AG04449 (cell line): Measurements from ENCODE around the gene MYO1A.

Source experiments
- CTCF ChIA-PET: fragments of 350-600 bp; formaldehyde crosslinking; extraction: SDS; loops from one replicate; lab custom pipeline; 2021; ENCODE audit warnings: antibody characterized with exemption; lab: Yijun Ruan, JAX
- POLR2A ChIA-PET: fragments of 400-600, 350-600 bp; formaldehyde crosslinking; extraction: SDS; loops from one replicate; lab custom pipeline; 2020; ENCODE audit warnings: antibody characterized with exemption, inconsistent platforms; lab: Yijun Ruan, JAX
- DNase-seq: peaks from one replicate; pipeline ENCODE4 v3.0.0-alpha.2; 2010; ENCODE audit warnings: low read depth, low spot score
- H3K4me3 ChIP-seq: 2 replicates; pipeline ENCODE4 v1.5.1; 2011; ENCODE audit warnings: low read depth, mild to moderate bottlenecking, control low read depth, low read length
- CTCF ChIP-seq: IDR thresholded peaks from one replicate; pipeline ENCODE4 v1.5.1; 2011; ENCODE audit warnings: mild to moderate bottlenecking, moderate library complexity, low read length, control low read depth, inconsistent platforms; ENCODE audit not compliant: insufficient read depth; ENCODE audit errors: missing control alignments

MYO1A gene

GRCh38 chr12:56991319-56992246, 58.3 kb downstream of the MYO1A start:
- TF ChIP-seq CTCF: no peak
- no peak overlapping the region for H3K4me3 ChIP-seq
- ChIA-PET CTCF (interaction anchor here (0.8 to 2.0 kb wide), 5 partner anchors 10 to 234 kb away, joined by 3 to 9 read pairs (median 6); partner anchors contain the start of gene HSD17B6), POLR2A (no interaction called here)
- no peak for DNase-seq

GRCh38 chr12:56990648-56991318, 59.1 kb downstream of the MYO1A start:
- no peak for DNase-seq
- POLR2A ChIA-PET: no interaction called here
- TF ChIP-seq CTCF: no peak
- CTCF ChIA-PET: interaction anchor here (0.8 to 2.0 kb wide), 5 partner anchors 11 to 233 kb away, joined by 3 to 9 read pairs (median 6); partner anchors contain the start of gene HSD17B6
- no peak overlapping the region for H3K4me3 ChIP-seq

GRCh38 chr12:56989861-56990610, 59.9 kb downstream of the MYO1A start:
- ChIA-PET CTCF (interaction anchor here (1.7 to 5.0 kb wide), 3 partner anchors 12 to 231 kb away, joined by 8 to 303 read pairs (median 92); partner anchors contain the start of genes HSD17B6, PRIM1 and ZBTB39), POLR2A (no interaction called here)
- no peak for TF ChIP-seq CTCF
- H3K4me3 ChIP-seq: no peak overlapping the region
- DNase-seq: no peak

GRCh38 chr12:56988207-56988739, 61.7 kb downstream of the MYO1A start:
- DNase-seq: no peak
- ChIA-PET CTCF (interaction anchor here (0.6 to 5.0 kb wide), 33 partner anchors 9 to 353 kb away, joined by 3 to 303 read pairs (median 4); partner anchors contain the start of genes HSD17B6, PRIM1 and ZBTB39), POLR2A (interaction anchor here (1.0 kb wide), 1 partner anchor 11 kb away, joined by 3 read pairs; no protein-coding TSS in a partner anchor)
- no peak overlapping the region for H3K4me3 ChIP-seq
- no peak for TF ChIP-seq CTCF

- ChIA-PET CTCF (interaction anchor here (0.6 to 5.0 kb wide), 29 partner anchors 9 to 352 kb away, joined by 3 to 303 read pairs (median 4); partner anchors contain the start of genes HSD17B6, PRIM1 and ZBTB39), POLR2A (interaction anchor here (1.0 kb wide), 1 partner anchor 11 kb away, joined by 3 read pairs; no protein-coding TSS in a partner anchor)
- no peak overlapping the region for H3K4me3 ChIP-seq
- no peak for DNase-seq
- peak; percentile 97 for TF ChIP-seq CTCF
These were observed 62.3 kb downstream of the MYO1A start for GRCh38 chr12:56987551-56988053.
